Measurements from ENCODE around the gene PSMA3. TPM values are rescaled to one million over a fixed set of nuclear protein-coding genes. Genes with fewer than 3 reads are reported as not detected.

The PSMA3 gene
- total and polyA plus RNA-seq, 3 experiments from 2014 or later = 150 to 343 (median 334) TPM

GRCh38 chr14:58215191-58215914, 29.3 kb upstream of the PSMA3 start:
- Histone ChIP-seq H3K27me3 (ENCODE audit: insufficient read depth, low read length, poor library complexity, severe bottlenecking) (no peaks in the 10 kb centered on the region), H3K36me3 (ENCODE audit: insufficient read depth, low read length) (peaks cover 29% of the 10 kb centered on the region), H3K27ac (ENCODE audit: low read depth, low read length) (no peak overlapping the region), H3K9me3 (ENCODE audit: low read length) (no peaks in the 10 kb centered on the region), H3K4me3 (ENCODE audit: low read length) (no peak overlapping the region), H3K4me1 (ENCODE audit: insufficient read depth, low read length) (no peaks in the 10 kb centered on the region)
- Mint-ChIP-seq H3K4me3 (no peak overlapping the region), H3K36me3 (peaks cover 19 to 60% (median 22%) of the 10 kb centered on the region in 3 donors), H3K27me3 (no peaks in the 10 kb centered on the region), H3K4me1 (peaks cover 0 to 6% (median 4%) of the 10 kb centered on the region in 3 donors), H3K9me3 (no peaks in the 10 kb centered on the region), H3K27ac (peak overlapping the region in 4 of 8 donors; percentile 6 to 77 (median 45))
- no peak for DNase-seq
- ChIA-PET CTCF (no interaction called here), POLR2A (interaction anchor here (0.6 kb wide), 1 partner anchor 52 kb away, joined by 5 read pairs; no protein-coding TSS in a partner anchor)

GRCh38 chr14:58216544-58216943, 28.1 kb upstream of the PSMA3 start:
- peaks cover 0 to 9% (median 3%) of the 10 kb centered on the region in 3 donors for H3K4me1 Mint-ChIP-seq
- no peaks in the 10 kb centered on the region for H3K27me3 ChIP-seq (ENCODE audit: insufficient read depth, low read length, poor library complexity, severe bottlenecking)
- H3K9me3 Mint-ChIP-seq = no peaks in the 10 kb centered on the region
- no peaks in the 10 kb centered on the region for H3K9me3 ChIP-seq (ENCODE audit: low read length)
- no peak overlapping the region for H3K27ac ChIP-seq (ENCODE audit: low read depth, low read length)
- H3K4me3 Mint-ChIP-seq = no peak overlapping the region
- peaks cover 19 to 59% (median 24%) of the 10 kb centered on the region in 3 donors for H3K36me3 Mint-ChIP-seq
- ChIA-PET CTCF (no interaction called here), POLR2A (interaction anchor here (0.6 kb wide), 2 partner anchors 12 to 25 kb away, joined by 4 read pairs; no protein-coding TSS in a partner anchor)
- H3K27me3 Mint-ChIP-seq = no peaks in the 10 kb centered on the region
- peaks cover 29% of the 10 kb centered on the region for H3K36me3 ChIP-seq (ENCODE audit: insufficient read depth, low read length)
- H3K4me1 ChIP-seq (ENCODE audit: insufficient read depth, low read length) = no peaks in the 10 kb centered on the region
- H3K4me3 ChIP-seq (ENCODE audit: low read length) = no peak overlapping the region
- DNase-seq = no peak
- H3K27ac Mint-ChIP-seq = peak overlapping the region in 1 of 8 donors; percentile 55

GRCh38 chr14:58227096-58227819, 17.4 kb upstream of the PSMA3 start:
- Histone ChIP-seq H3K27ac (ENCODE audit: low read depth, low read length) (no peak overlapping the region), H3K4me3 (ENCODE audit: low read length) (no peak overlapping the region), H3K4me1 (ENCODE audit: insufficient read depth, low read length) (no peaks in the 10 kb centered on the region), H3K36me3 (ENCODE audit: insufficient read depth, low read length) (no peaks in the 10 kb centered on the region), H3K27me3 (ENCODE audit: insufficient read depth, low read length, poor library complexity, severe bottlenecking) (no peaks in the 10 kb centered on the region), H3K9me3 (ENCODE audit: low read length) (no peaks in the 10 kb centered on the region)
- Mint-ChIP-seq H3K4me1 (peaks cover 0 to 2% (median 0%) of the 10 kb centered on the region in 3 donors), H3K9me3 (no peaks in the 10 kb centered on the region), H3K36me3 (peaks cover 0 to 45% (median 2%) of the 10 kb centered on the region in 3 donors), H3K27me3 (no peaks in the 10 kb centered on the region), H3K4me3 (no peak overlapping the region), H3K27ac (peak overlapping the region in 1 of 8 donors; percentile 23)
- POLR2A ChIA-PET = no interaction called here
- CTCF ChIA-PET = no interaction called here
- no peak for DNase-seq

GRCh38 chr14:58238252-58239243, 6.1 kb upstream of the PSMA3 start:
- Mint-ChIP-seq H3K27me3 (peaks cover 0 to 6% of the 10 kb centered on the region in 2 donors), H3K36me3 (peaks cover 0 to 20% (median 0%) of the 10 kb centered on the region in 3 donors), H3K4me3 (no peak overlapping the region), H3K9me3 (peaks cover 0 to 3% (median 0%) of the 10 kb centered on the region in 5 donors), H3K27ac (no peak overlapping the region), H3K4me1 (peaks cover 4 to 17% (median 11%) of the 10 kb centered on the region in 3 donors)
- ChIA-PET POLR2A (interaction anchor here (0.6 kb wide), 1 partner anchor 18 kb away, joined by 4 read pairs; no protein-coding TSS in a partner anchor), CTCF (no interaction called here)
- Histone ChIP-seq H3K36me3 (ENCODE audit: insufficient read depth, low read length) (no peaks in the 10 kb centered on the region), H3K4me1 (ENCODE audit: insufficient read depth, low read length) (peaks cover 4% of the 10 kb centered on the region), H3K4me3 (ENCODE audit: low read length) (peak overlapping the region; percentile 94), H3K9me3 (ENCODE audit: low read length) (no peaks in the 10 kb centered on the region), H3K27ac (ENCODE audit: low read depth, low read length) (peak overlapping the region; percentile 78), H3K27me3 (ENCODE audit: insufficient read depth, low read length, poor library complexity, severe bottlenecking) (no peaks in the 10 kb centered on the region)
- peak in 2 of 5 donors; percentile 16 to 21 for DNase-seq

GRCh38 chr14:58239244-58240195, 5.1 kb upstream of the PSMA3 start:
- Mint-ChIP-seq H3K27me3 (peaks cover 0 to 6% of the 10 kb centered on the region in 2 donors), H3K36me3 (peaks cover 0 to 13% (median 0%) of the 10 kb centered on the region in 3 donors), H3K27ac (no peak overlapping the region), H3K9me3 (peaks cover 0 to 3% (median 0%) of the 10 kb centered on the region in 5 donors), H3K4me3 (no peak overlapping the region), H3K4me1 (peaks cover 11 to 22% (median 18%) of the 10 kb centered on the region in 3 donors)
- Histone ChIP-seq H3K9me3 (ENCODE audit: low read length) (no peaks in the 10 kb centered on the region), H3K36me3 (ENCODE audit: insufficient read depth, low read length) (no peaks in the 10 kb centered on the region), H3K27me3 (ENCODE audit: insufficient read depth, low read length, poor library complexity, severe bottlenecking) (no peaks in the 10 kb centered on the region), H3K4me3 (ENCODE audit: low read length) (peak overlapping the region; percentile 94), H3K4me1 (ENCODE audit: insufficient read depth, low read length) (peaks cover 4% of the 10 kb centered on the region), H3K27ac (ENCODE audit: low read depth, low read length) (peak overlapping the region; percentile 78)
- DNase-seq = peak; percentile 70 to 87 (median 82)
- ChIA-PET POLR2A (interaction anchor here (0.6 to 2.2 kb wide), 4 partner anchors 19 to 59 kb away, joined by 3 to 7 read pairs (median 4); partner anchors contain the start of genes ACTR10 and ARID4A), CTCF (interaction anchor here (0.9 to 1.4 kb wide), 2 partner anchors 39 to 59 kb away, joined by 3 read pairs; partner anchors contain the start of genes ACTR10 and ARID4A)

GRCh38 chr14:58243790-58244555, 670 bp upstream of the PSMA3 start:
- H3K36me3 Mint-ChIP-seq = peaks cover 0 to 30% (median 3%) of the 10 kb centered on the region in 3 donors
- peaks cover 0 to 3% (median 0%) of the 10 kb centered on the region in 5 donors for H3K9me3 Mint-ChIP-seq
- peaks cover 32% of the 10 kb centered on the region for H3K4me1 ChIP-seq (ENCODE audit: insufficient read depth, low read length)
- H3K4me3 Mint-ChIP-seq = peak overlapping the region; percentile 87 to 100 (median 98)
- peaks cover 0 to 9% of the 10 kb centered on the region in 2 donors for H3K27me3 Mint-ChIP-seq
- H3K27me3 ChIP-seq (ENCODE audit: insufficient read depth, low read length, poor library complexity, severe bottlenecking) = no peaks in the 10 kb centered on the region
- H3K9me3 ChIP-seq (ENCODE audit: low read length) = no peaks in the 10 kb centered on the region
- peak overlapping the region; percentile 96 to 100 (median 98) for H3K27ac Mint-ChIP-seq
- H3K4me3 ChIP-seq (ENCODE audit: low read length) = peak overlapping the region; percentile 50
- peak in 1 of 5 donors; percentile 5 for DNase-seq
- peaks cover 5% of the 10 kb centered on the region for H3K36me3 ChIP-seq (ENCODE audit: insufficient read depth, low read length)
- ChIA-PET POLR2A (interaction anchor here (0.6 to 3.1 kb wide), 6 partner anchors 10 to 1240 kb away, joined by 3 to 37 read pairs (median 5); partner anchors contain the start of genes ACTR10, ARID4A, JKAMP and L3HYPDH), CTCF (interaction anchor here (1.0 to 1.9 kb wide), 3 partner anchors 15 to 54 kb away, joined by 3 to 6 read pairs (median 4); partner anchors contain the start of gene ARID4A)
- H3K27ac ChIP-seq (ENCODE audit: low read depth, low read length) = peak overlapping the region; percentile 99
- H3K4me1 Mint-ChIP-seq = peaks cover 42 to 49% (median 43%) of the 10 kb centered on the region in 3 donors
